Aorta (tissue), 5 donors: ENCODE data around the gene LRRC8D. TPM values are rescaled to one million over a fixed set of nuclear protein-coding genes. Genes with fewer than 3 reads are reported as not detected.

Experiments used
- ATAC-seq: fragments of 200-7000 bp; cut with Tn5 transposase; one replicate; pipeline ENCODE4 v1.9.1; 2022; ENCODE audit warnings: moderate library complexity; ENCODE audit not compliant: low FRiP score
- DNase-seq, 2 donors: peaks; one replicate each; pipeline ENCODE4 v3.0.0-alpha.2; 2020
- H3K27ac ChIP-seq, 2 donors: one replicate each; pipeline ENCODE4 v1.5.1; 2013; ENCODE audit warnings: low read length in 2 of 2, mild to moderate bottlenecking in 2 of 2, moderate library complexity in 2 of 2, control low read depth in 1 of 2, inconsistent platforms in 1 of 2, low read depth in 1 of 2
- H3K27me3 ChIP-seq, 2 donors: one replicate each; pipeline ENCODE4 v1.6.1; 2013; ENCODE audit warnings: control low read depth in 1 of 2, low read length in 1 of 2, mild to moderate bottlenecking in 1 of 2, moderate library complexity in 1 of 2; ENCODE audit not compliant: insufficient read depth in 2 of 2, control insufficient read depth in 1 of 2
- H3K36me3 ChIP-seq, 2 donors: one replicate each; pipeline ENCODE4 v1.6.1; 2013; ENCODE audit warnings: control low read depth in 1 of 2, low read length in 1 of 2, mild to moderate bottlenecking in 1 of 2; ENCODE audit not compliant: insufficient read depth in 2 of 2, control insufficient read depth in 1 of 2
- H3K4me1 ChIP-seq, 2 donors: one replicate each; pipeline ENCODE4 v1.6.1; 2013; ENCODE audit warnings: low read length in 2 of 2, control low read depth in 1 of 2, mild to moderate bottlenecking in 1 of 2, moderate library complexity in 1 of 2; ENCODE audit not compliant: insufficient read depth in 2 of 2, control insufficient read depth in 1 of 2
- H3K4me3 ChIP-seq, 2 donors: one replicate each; pipeline ENCODE4 v1.5.1; 2013; ENCODE audit warnings: low read length in 2 of 2, control low read depth in 1 of 2, mild to moderate bottlenecking in 1 of 2
- H3K9me3 ChIP-seq: one replicate; pipeline ENCODE4 v1.6.1; 2013; ENCODE audit warnings: mild to moderate bottlenecking, low read length; ENCODE audit not compliant: control insufficient read depth
- WGBS, 2 donors: extraction: QIAGEN DNeasy Blood & Tissue Kit; methylation state at CpG; one replicate each; pipeline ENCODE4 v1.1.7; 2013; 5-methylcytosine and 5-hydroxymethylcytosine counted together
- intact Hi-C, 2 donors: fragments of 100-400 bp; cut with DNase I; formaldehyde crosslinking; loops; one replicate each; pipeline versions ENCODE4 v1.14.2 to v1.15.0; 2022
- polyA plus RNA-seq, 2 donors: library from polyadenylated mRNA; stranded (reverse); fragments of 200-250 nt; gene quantifications; one replicate each; pipeline ENCODE4 v1.2.3, GENCODE V29; 2013
- total RNA-seq, 2 donors: library from RNA; stranded (reverse); fragmentation: NEBNext Ultra II Directional; extraction: Animal tissue kit (Norgen Biotek cat#: 25700); gene quantifications; one replicate each; pipeline ENCODE4 v1.2.1, GENCODE V29; 2021
- donor health status: healthy with polysubstance abuse.
- donor health status: Bipolar disorder and iron deficiency.
- donor health status: DM: no; HTN: no; CAD: no.
- donor health status: DM: no; HTN: no; CAD: no.
- donor health status: DM: yes; HTN: yes; CAD: no.

The LRRC8D gene
- total and polyA plus RNA-seq, 4 donors: 0.38 to 10.3 (median 4.0) TPM

GRCh38 chr1:89900323-89900722 lies 79.5 kb downstream of the LRRC8D start:
- intact Hi-C loops: no loop called here
- no peak overlapping the region for H3K27ac ChIP-seq
- DNase-seq: no peak
- ATAC-seq: no peak
- no peaks in the 10 kb centered on the region for H3K9me3 ChIP-seq
- H3K4me3 ChIP-seq: no peak overlapping the region
- H3K36me3 ChIP-seq: no peaks in the 10 kb centered on the region
- WGBS, 2 donors: 74 to 81% methylated on average over 2 of the region's 2 CpGs
- H3K27me3 ChIP-seq: no peaks in the 10 kb centered on the region
- peaks cover 0 to 2% of the 10 kb centered on the region in 2 donors for H3K4me1 ChIP-seq

- no peaks in the 10 kb centered on the region for H3K27me3 ChIP-seq
- peaks cover 0 to 2% of the 10 kb centered on the region in 2 donors for H3K4me1 ChIP-seq
- 86 to 90% methylated on average over 6 of the region's 6 CpGs for WGBS, 2 donors
- H3K36me3 ChIP-seq: no peaks in the 10 kb centered on the region
- no peaks in the 10 kb centered on the region for H3K9me3 ChIP-seq
- no peak overlapping the region for H3K27ac ChIP-seq
- H3K4me3 ChIP-seq: no peak overlapping the region
- ATAC-seq (no peak), DNase-seq (no peak)
- intact Hi-C loops: no loop called here
Measured at GRCh38 chr1:89900791-89901708, 80.2 kb downstream of the LRRC8D start.

GRCh38 chr1:89901957-89902669 lies 81.3 kb downstream of the LRRC8D start:
- intact Hi-C loops: no loop called here
- Histone ChIP-seq H3K9me3 (no peaks in the 10 kb centered on the region), H3K27me3 (no peaks in the 10 kb centered on the region), H3K4me1 (peaks cover 2 to 4% of the 10 kb centered on the region in 2 donors), H3K4me3 (no peak overlapping the region), H3K36me3 (no peaks in the 10 kb centered on the region), H3K27ac (no peak overlapping the region)
- WGBS, 2 donors: 85 to 90% methylated on average over 9 of the region's 9 CpGs
- ATAC-seq (no peak), DNase-seq (no peak)

GRCh38 chr1:89903550-89903949 lies 82.7 kb downstream of the LRRC8D start:
- no peaks in the 10 kb centered on the region for H3K36me3 ChIP-seq
- no peak overlapping the region for H3K27ac ChIP-seq
- 83 to 94% methylated on average over 1 of the region's 1 CpG for WGBS, 2 donors
- H3K9me3 ChIP-seq: no peaks in the 10 kb centered on the region
- H3K4me1 ChIP-seq: peaks cover 2 to 4% of the 10 kb centered on the region in 2 donors
- no peak overlapping the region for H3K4me3 ChIP-seq
- H3K27me3 ChIP-seq: no peaks in the 10 kb centered on the region
- DNase-seq: no peak
- ATAC-seq: no peak
- intact Hi-C loops: no loop called here

GRCh38 chr1:89904219-89904980 lies 83.6 kb downstream of the LRRC8D start:
- intact Hi-C loops: no loop called here
- H3K4me3 ChIP-seq: no peak overlapping the region
- H3K36me3 ChIP-seq: no peaks in the 10 kb centered on the region
- H3K4me1 ChIP-seq: peaks cover 2 to 4% of the 10 kb centered on the region in 2 donors
- DNase-seq (no peak), ATAC-seq (no peak)
- no peaks in the 10 kb centered on the region for H3K9me3 ChIP-seq
- no peak overlapping the region for H3K27ac ChIP-seq
- H3K27me3 ChIP-seq: no peaks in the 10 kb centered on the region
- 81 to 84% methylated on average over 6 of the region's 6 CpGs for WGBS, 2 donors

GRCh38 chr1:89905395-89906058 lies 84.7 kb downstream of the LRRC8D start:
- intact Hi-C loops: no loop called here
- WGBS, 2 donors: 96 to 97% methylated on average over 5 of the region's 5 CpGs
- peak overlapping the region in 1 of 2 donors; percentile 28 for H3K27ac ChIP-seq

GRCh38 chr1:89906088-89906487 lies 85.3 kb downstream of the LRRC8D start:
- H3K4me3 ChIP-seq: no peak overlapping the region
- H3K27me3 ChIP-seq: no peaks in the 10 kb centered on the region
- no peak for DNase-seq
- no peaks in the 10 kb centered on the region for H3K36me3 ChIP-seq
- H3K27ac ChIP-seq: peak overlapping the region in 1 of 2 donors; percentile 33
- intact Hi-C loops: no loop called here
- no peak for ATAC-seq
- WGBS, 2 donors: 85 to 91% methylated on average over 5 of the region's 5 CpGs
- H3K9me3 ChIP-seq: no peaks in the 10 kb centered on the region
- peaks cover 0 to 4% of the 10 kb centered on the region in 2 donors for H3K4me1 ChIP-seq

More at GRCh38 chr1:89905395-89906058, 84.7 kb downstream of the LRRC8D start:
- DNase-seq (no peak), ATAC-seq (no peak)
- Histone ChIP-seq H3K4me3 (no peak overlapping the region), H3K9me3 (no peaks in the 10 kb centered on the region), H3K36me3 (no peaks in the 10 kb centered on the region), H3K27me3 (no peaks in the 10 kb centered on the region), H3K4me1 (peaks cover 2 to 4% of the 10 kb centered on the region in 2 donors)

- intact Hi-C loops: no loop called here
- ATAC-seq: no peak
- Histone ChIP-seq H3K36me3 (no peaks in the 10 kb centered on the region), H3K27me3 (no peaks in the 10 kb centered on the region), H3K9me3 (no peaks in the 10 kb centered on the region), H3K4me3 (no peak overlapping the region), H3K4me1 (peaks cover 0 to 4% of the 10 kb centered on the region in 2 donors), H3K27ac (no peak overlapping the region)
- 96 to 98% methylated on average over 2 of the region's 2 CpGs for WGBS, 2 donors
- DNase-seq: no peak
Measured at GRCh38 chr1:89907727-89908212, 86.9 kb downstream of the LRRC8D start.
